Measurements from ENCODE around the gene CPEB4. TPM values are rescaled to one million over a fixed set of nuclear protein-coding genes. Genes with fewer than 3 reads are reported as not detected.

The CPEB4 gene
- total RNA-seq, 4 donors from 2014 or later, result 43.3 to 60.6 (median 52.4) TPM

- H3K36me3 ChIP-seq, result no peaks in the 10 kb centered on the region
- no peaks in the 10 kb centered on the region for H3K9me3 ChIP-seq
- WGBS, 2 donors (ENCODE audit: low coverage in 1 of 2), result 85 to 92% methylated on average over 1 of the region's 1 CpG
- H3K4me3 ChIP-seq, result no peak overlapping the region
- TF ChIP-seq EP300 (IDR thresholded peaks at IDR 0.05), result no peak
- TF ChIP-seq POLR2AphosphoS5 (IDR thresholded peaks at IDR 0.05), result no peak
- peak overlapping the region in 1 of 4 donors; percentile 13 for H3K27ac ChIP-seq
- no peak for ATAC-seq
- H3K27me3 ChIP-seq, result no peaks in the 10 kb centered on the region
- H3K4me1 ChIP-seq, result peaks cover 8 to 76% (median 9%) of the 10 kb centered on the region in 3 donors
Measured at GRCh38 chr5:173904151-173904550, 16.0 kb downstream of the CPEB4 start.

- Histone ChIP-seq H3K36me3 (peaks cover 0 to 10% of the 10 kb centered on the region in 2 donors), H3K4me1 (peaks cover 8 to 75% (median 14%) of the 10 kb centered on the region in 3 donors), H3K4me3 (no peak overlapping the region), H3K27ac (peak overlapping the region; percentile 39 to 53 (median 50)), H3K27me3 (no peaks in the 10 kb centered on the region), H3K9me3 (no peaks in the 10 kb centered on the region)
- no peak for ATAC-seq
- TF ChIP-seq CTCF (IDR thresholded peaks at IDR 0.05) (no peak), POLR2AphosphoS5 (IDR thresholded peaks at IDR 0.05) (no peak), POLR2A (IDR thresholded peaks at IDR 0.05) (no peak), EP300 (IDR thresholded peaks at IDR 0.05) (no peak)
- 95 to 100% methylated on average over 1 of the region's 1 CpG for WGBS, 2 donors (ENCODE audit: low coverage in 1 of 2)
Measured at GRCh38 chr5:173907284-173907683, 19.1 kb downstream of the CPEB4 start.

- H3K9me3 ChIP-seq, result no peaks in the 10 kb centered on the region
- H3K4me3 ChIP-seq, result no peak overlapping the region
- H3K27ac ChIP-seq, result peak overlapping the region; percentile 39 to 53 (median 50)
- H3K4me1 ChIP-seq, result peaks cover 8 to 74% (median 14%) of the 10 kb centered on the region in 3 donors
- 0 to 52% methylated on average over 1 to 3 of the region's 3 CpGs for WGBS, 2 donors (ENCODE audit: low coverage in 1 of 2)
- ATAC-seq, result no peak
- H3K27me3 ChIP-seq, result no peaks in the 10 kb centered on the region
- TF ChIP-seq CTCF (IDR thresholded peaks at IDR 0.05) (no peak), EP300 (IDR thresholded peaks at IDR 0.05) (no peak), POLR2AphosphoS5 (IDR thresholded peaks at IDR 0.05) (no peak), POLR2A (IDR thresholded peaks at IDR 0.05) (no peak)
- H3K36me3 ChIP-seq, result peaks cover 0 to 10% of the 10 kb centered on the region in 2 donors
Measured at GRCh38 chr5:173907686-173908371, 19.7 kb downstream of the CPEB4 start.

GRCh38 chr5:173909199-173909598 is 21.1 kb downstream of the CPEB4 start:
- Histone ChIP-seq H3K27ac (peak overlapping the region in 3 of 4 donors; percentile 46 to 53 (median 47)), H3K36me3 (peaks cover 0 to 10% of the 10 kb centered on the region in 2 donors), H3K4me1 (peaks cover 5 to 72% (median 14%) of the 10 kb centered on the region in 3 donors), H3K4me3 (no peak overlapping the region), H3K27me3 (no peaks in the 10 kb centered on the region), H3K9me3 (no peaks in the 10 kb centered on the region)
- TF ChIP-seq POLR2A (IDR thresholded peaks at IDR 0.05), result no peak
- TF ChIP-seq POLR2AphosphoS5 (IDR thresholded peaks at IDR 0.05), result no peak
- no peak for TF ChIP-seq CTCF (IDR thresholded peaks at IDR 0.05)
- TF ChIP-seq EP300 (IDR thresholded peaks at IDR 0.05), result no peak
- 22 to 30% methylated on average over 3 of the region's 3 CpGs for WGBS, 2 donors (ENCODE audit: low coverage in 1 of 2)
- ATAC-seq, result peak; percentile 57

- peaks cover 5 to 75% (median 14%) of the 10 kb centered on the region in 3 donors for H3K4me1 ChIP-seq
- ATAC-seq, result no peak
- H3K27ac ChIP-seq, result peak overlapping the region in 3 of 4 donors; percentile 36 to 53 (median 46)
Measured at GRCh38 chr5:173910215-173910614, 22.1 kb downstream of the CPEB4 start.

More at GRCh38 chr5:173910215-173910614, 22.1 kb downstream of the CPEB4 start:
- Histone ChIP-seq H3K4me3 (no peak overlapping the region), H3K27me3 (no peaks in the 10 kb centered on the region), H3K36me3 (peaks cover 0 to 10% of the 10 kb centered on the region in 2 donors), H3K9me3 (no peaks in the 10 kb centered on the region)
- 70 to 74% methylated on average over 3 of the region's 3 CpGs for WGBS, 2 donors (ENCODE audit: low coverage in 1 of 2)
- TF ChIP-seq POLR2A (IDR thresholded peaks at IDR 0.05) (no peak), POLR2AphosphoS5 (IDR thresholded peaks at IDR 0.05) (no peak), CTCF (IDR thresholded peaks at IDR 0.05) (no peak), EP300 (IDR thresholded peaks at IDR 0.05) (no peak)

All from gastroesophageal sphincter (tissue), 4 donors.